Measurements from ENCODE around the gene MFAP4.
"Not testable (repeated sequence)": the region's sequence is repeated elsewhere in the genome, so short reads cannot be mapped to it uniquely, and the experiment has no call there.

GRCh38 chr17:19353401-19353800, 33.6 kb downstream of the MFAP4 start:
- TF ChIP-seq CTCF, POLR2A (IDR thresholded peaks at IDR 0.05): not testable (repeated sequence)
